Chondrocyte (in vitro differentiated cells): ENCODE measurements around the gene UGT1A5. TPM values are rescaled to one million over a fixed set of nuclear protein-coding genes. Genes with fewer than 3 reads are reported as not detected.

Experiments used
- DNase-seq: peaks from one replicate; pipeline ENCODE4 v3.0.0; 2021; ENCODE audit warnings: mixed read lengths, low spot score
- H3K27ac Mint-ChIP-seq: one replicate; pipeline ENCODE4 v1.8.0; 2021; ENCODE audit warnings: mild to moderate bottlenecking, moderate library complexity, mixed read lengths; ENCODE audit not compliant: unreplicated experiment
- H3K27me3 Mint-ChIP-seq: 2 replicates; pipeline ENCODE4 v1.8.0; 2021; ENCODE audit warnings: low read depth, mixed read lengths
- H3K36me3 Mint-ChIP-seq: 2 replicates; pipeline ENCODE4 v1.8.0; 2021; ENCODE audit warnings: low read depth, mixed read lengths
- H3K4me1 Mint-ChIP-seq: 2 replicates; pipeline ENCODE4 v1.8.0; 2021; ENCODE audit warnings: low read depth, mild to moderate bottlenecking, mixed read lengths
- H3K4me3 Mint-ChIP-seq: one replicate; pipeline ENCODE4 v1.8.0; 2021; ENCODE audit warnings: mild to moderate bottlenecking, moderate library complexity, mixed read lengths; ENCODE audit not compliant: unreplicated experiment
- H3K9me3 Mint-ChIP-seq: 2 replicates; pipeline ENCODE4 v1.8.0; 2021; ENCODE audit warnings: low read depth, mixed read lengths
- CTCF ChIP-seq: fragments of 200-600 bp; sonication (generic); IDR thresholded peaks from 2 replicates; pipeline ENCODE4 v1.5.0; 2021; ENCODE audit warnings: antibody characterized with exemption, mild to moderate bottlenecking, moderate library complexity
- total RNA-seq: library from RNA; stranded (reverse); gene quantifications from 3 replicates; pipeline ENCODE4 v1.2.1, GENCODE V29; 2021

Gene UGT1A5
- total RNA-seq, 1 donor from 2014 or later, result not detected

GRCh38 chr2:233758849-233759248, 46.1 kb downstream of the UGT1A5 start:
- DNase-seq, result no peak
- no peak overlapping the region for H3K27ac Mint-ChIP-seq
- H3K27me3 Mint-ChIP-seq, result peaks cover 6% of the 10 kb centered on the region
- H3K4me1 Mint-ChIP-seq, result peaks cover 2% of the 10 kb centered on the region
- no peak for TF ChIP-seq CTCF
- no peaks in the 10 kb centered on the region for H3K36me3 Mint-ChIP-seq
- no peak overlapping the region for H3K4me3 Mint-ChIP-seq
- H3K9me3 Mint-ChIP-seq, result no peaks in the 10 kb centered on the region

DNA sequence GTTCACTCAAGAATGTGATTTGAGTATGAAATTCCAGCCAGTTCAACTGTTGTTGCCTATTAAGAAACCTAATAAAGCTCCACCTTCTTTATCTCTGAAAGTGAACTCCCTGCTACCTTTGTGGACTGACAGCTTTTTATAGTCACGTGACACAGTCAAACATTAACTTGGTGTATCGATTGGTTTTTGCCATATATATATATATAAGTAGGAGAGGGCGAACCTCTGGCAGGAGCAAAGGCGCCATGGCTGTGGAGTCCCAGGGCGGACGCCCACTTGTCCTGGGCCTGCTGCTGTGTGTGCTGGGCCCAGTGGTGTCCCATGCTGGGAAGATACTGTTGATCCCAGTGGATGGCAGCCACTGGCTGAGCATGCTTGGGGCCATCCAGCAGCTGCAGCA, 47.3 kb downstream of the UGT1A5 start, which contains the start of gene UGT1A1:
UGT1A1 (plus strand) TSS at position 228 of the 400 bp plus-strand sequence; CDS start at position 246, 18 bp downstream.
- Mint-ChIP-seq H3K27ac (no peak within 1 kb of the TSS), H3K4me1 (peaks cover 10% of the 10 kb centered on the region), H3K27me3 (peaks cover 11% of the 10 kb centered on the region), H3K36me3 (no peaks in the 10 kb centered on the region), H3K9me3 (no peaks in the 10 kb centered on the region), H3K4me3 (no peak within 1 kb of the TSS)
- TF ChIP-seq CTCF, result no peak
- no peak for DNase-seq

DNA sequence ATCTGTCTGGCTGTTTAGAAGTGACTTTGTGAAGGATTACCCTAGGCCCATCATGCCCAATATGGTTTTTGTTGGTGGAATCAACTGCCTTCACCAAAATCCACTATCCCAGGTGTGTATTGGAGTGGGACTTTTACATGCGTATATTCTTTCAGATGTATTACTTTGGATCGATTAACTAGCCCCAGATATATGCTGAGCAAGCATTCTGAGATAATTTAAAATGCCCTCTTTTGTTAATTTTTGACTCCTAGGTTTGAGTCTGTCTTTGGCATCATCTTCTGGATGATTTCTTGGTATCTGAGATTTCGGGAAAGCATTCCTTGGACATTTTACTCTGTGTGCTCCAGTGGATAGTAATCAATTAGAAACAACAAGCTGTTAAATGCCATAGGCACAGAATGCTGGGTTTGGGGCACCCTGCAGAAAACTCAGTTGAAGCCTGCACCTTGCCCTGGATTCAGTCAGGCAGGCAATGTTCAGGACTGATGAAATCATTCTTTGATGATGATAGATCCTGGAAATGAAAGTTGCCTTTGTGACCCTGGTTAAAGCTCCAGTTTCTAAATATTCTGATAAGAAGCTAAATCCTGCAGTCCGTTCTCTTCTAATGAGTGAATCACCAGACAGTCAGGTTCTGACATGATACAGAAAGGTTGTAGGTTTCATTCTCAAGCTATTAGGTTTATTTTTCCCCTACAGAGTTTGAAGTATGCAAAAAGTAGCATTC, 48.5 kb downstream of the UGT1A5 start:
- Mint-ChIP-seq H3K27me3 (peaks cover 11% of the 10 kb centered on the region), H3K9me3 (no peaks in the 10 kb centered on the region), H3K4me3 (no peak overlapping the region), H3K4me1 (peaks cover 10% of the 10 kb centered on the region), H3K27ac (no peak overlapping the region), H3K36me3 (no peaks in the 10 kb centered on the region)
- no peak for TF ChIP-seq CTCF
- DNase-seq, result no peak

- H3K27me3 Mint-ChIP-seq, result peaks cover 17% of the 10 kb centered on the region
- H3K27ac Mint-ChIP-seq, result no peak overlapping the region
- H3K4me3 Mint-ChIP-seq, result no peak overlapping the region
- peaks cover 10% of the 10 kb centered on the region for H3K4me1 Mint-ChIP-seq
- no peaks in the 10 kb centered on the region for H3K36me3 Mint-ChIP-seq
- no peaks in the 10 kb centered on the region for H3K9me3 Mint-ChIP-seq
- DNase-seq, result no peak
- TF ChIP-seq CTCF, result no peak
These were observed 51.6 kb downstream of the UGT1A5 start for GRCh38 chr2:233764264-233764663.

GRCh38 chr2:233764761-233765160, 52.1 kb downstream of the UGT1A5 start:
- Mint-ChIP-seq H3K27me3 (peaks cover 18% of the 10 kb centered on the region), H3K4me3 (no peak overlapping the region), H3K4me1 (peaks cover 10% of the 10 kb centered on the region), H3K9me3 (no peaks in the 10 kb centered on the region), H3K36me3 (no peaks in the 10 kb centered on the region), H3K27ac (no peak overlapping the region)
- no peak for TF ChIP-seq CTCF
- no peak for DNase-seq
